ENCODE data around the gene FGD6. TPM values are rescaled to one million over a fixed set of nuclear protein-coding genes. Genes with fewer than 3 reads are reported as not detected.

Gene FGD6
- total RNA-seq, 1 experiment from 2014 or later: 18.2 TPM

DNA sequence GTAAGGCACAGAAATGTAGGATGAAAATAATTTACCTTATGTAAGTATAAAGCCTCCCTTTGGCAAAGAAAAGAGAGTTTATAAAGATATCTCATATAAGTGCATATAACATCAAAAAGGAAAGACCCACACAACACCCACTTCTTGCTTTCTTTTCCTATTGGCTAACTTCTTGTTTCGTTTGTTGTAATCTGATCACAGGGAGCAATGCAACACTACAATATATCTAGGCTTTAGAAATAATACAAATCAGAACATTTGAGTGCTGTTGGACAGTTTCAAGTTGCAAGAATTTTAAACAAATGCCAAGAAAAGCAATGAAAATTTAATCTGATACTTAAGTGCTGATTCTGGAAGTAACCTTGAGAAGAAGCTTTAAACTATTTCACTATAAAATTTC is 1.3 kb downstream of the FGD6 start:
- no TSS peak for BruUV-seq (replicated peaks)
- ChIA-PET CTCF (interaction anchor here (1.0 kb wide), 1 partner anchor 319 kb away, joined by 3 read pairs; no protein-coding TSS in a partner anchor), RAD21 (ENCODE audit: low non-redundant PET in 1 of 2, low total read pairs in 2 of 2, uncharacterized antibody in 2 of 2, unreplicated experiment in 2 of 2) (no interaction called here), POLR2A (interaction anchor here (1.6 kb wide), 1 partner anchor 12 kb away, joined by 11 read pairs; no protein-coding TSS in a partner anchor)
- DNase-seq (ENCODE audit: low read depth, low spot score) (no peak), ATAC-seq (no peak)
- TF ChIP-seq, protein P1, sequence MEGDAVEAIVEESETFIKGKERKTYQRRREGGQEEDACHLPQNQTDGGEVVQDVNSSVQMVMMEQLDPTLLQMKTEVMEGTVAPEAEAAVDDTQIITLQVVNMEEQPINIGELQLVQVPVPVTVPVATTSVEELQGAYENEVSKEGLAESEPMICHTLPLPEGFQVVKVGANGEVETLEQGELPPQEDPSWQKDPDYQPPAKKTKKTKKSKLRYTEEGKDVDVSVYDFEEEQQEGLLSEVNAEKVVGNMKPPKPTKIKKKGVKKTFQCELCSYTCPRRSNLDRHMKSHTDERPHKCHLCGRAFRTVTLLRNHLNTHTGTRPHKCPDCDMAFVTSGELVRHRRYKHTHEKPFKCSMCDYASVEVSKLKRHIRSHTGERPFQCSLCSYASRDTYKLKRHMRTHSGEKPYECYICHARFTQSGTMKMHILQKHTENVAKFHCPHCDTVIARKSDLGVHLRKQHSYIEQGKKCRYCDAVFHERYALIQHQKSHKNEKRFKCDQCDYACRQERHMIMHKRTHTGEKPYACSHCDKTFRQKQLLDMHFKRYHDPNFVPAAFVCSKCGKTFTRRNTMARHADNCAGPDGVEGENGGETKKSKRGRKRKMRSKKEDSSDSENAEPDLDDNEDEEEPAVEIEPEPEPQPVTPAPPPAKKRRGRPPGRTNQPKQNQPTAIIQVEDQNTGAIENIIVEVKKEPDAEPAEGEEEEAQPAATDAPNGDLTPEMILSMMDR (IDR thresholded peaks at IDR 0.05 in 2 of 3, conservative IDR thresholded peaks at IDR 0.05 in 1 of 3; ENCODE audit: borderline replicate concordance in 1 of 3, insufficient read depth in 1 of 3, low read depth in 2 of 3, low read length in 2 of 3): no peak
- 0 out of 2 replicates have a peak, but pooled peaks have one; percentile 2 for TF ChIP-seq CEBPB (IDR thresholded peaks at IDR 0.05; ENCODE audit: low read depth)
- no peak for TF ChIP-seq SIN3A (IDR thresholded peaks at IDR 0.05; ENCODE audit: low read depth)
- TF ChIP-seq TCF7L2 (IDR thresholded peaks at IDR 0.05; ENCODE audit: borderline replicate concordance, extremely low read depth, insufficient read depth, insufficient read length): peak; percentile 13
- H3K9me2 ChIP-seq (ENCODE audit: insufficient read depth): no peaks in the 10 kb centered on the region
- H3K4me2 ChIP-seq (ENCODE audit: low read length): peak overlapping the region; percentile 83
- no peaks in the 10 kb centered on the region; a peak in 1 of 4 replicates for H3K36me3 ChIP-seq (ENCODE audit: control insufficient read depth in 1 of 2, insufficient read depth in 2 of 2, low read length in 2 of 2)
- no peaks in the 10 kb centered on the region for H3K9me3 ChIP-seq (ENCODE audit: control insufficient read depth in 1 of 2, insufficient read depth in 1 of 2, low read depth in 1 of 2, low read length in 2 of 2)
- H3K9ac ChIP-seq (ENCODE audit: low read length): peak overlapping the region; percentile 72
- peaks cover 87% of the 10 kb centered on the region for H3K79me2 ChIP-seq (ENCODE audit: insufficient read depth, low read length)
- intact Hi-C loops (cut with micrococcal nuclease): loop anchor here (2.0 kb wide), 1 partner anchor 33 kb away; no protein-coding TSS in a partner anchor
- H3K4me1 ChIP-seq (ENCODE audit: control insufficient read depth in 1 of 2, insufficient read depth in 2 of 2, low read length in 2 of 2): peaks cover 3 to 27% of the 10 kb centered on the region in 2 experiments; a peak in 2 of 4 replicates
- H3K27ac ChIP-seq (ENCODE audit: low read depth, low read length): no peak overlapping the region
- peak overlapping the region; percentile 73 to 83 for H3K4me3 ChIP-seq (replicated peaks in 1 of 2; ENCODE audit: low read depth in 1 of 2, low read length in 2 of 2)
- H3K27me3 ChIP-seq (ENCODE audit: insufficient read depth, low read length): no peaks in the 10 kb centered on the region
- H2AFZ ChIP-seq (ENCODE audit: low read depth, low read length, poor library complexity, severe bottlenecking): no peak overlapping the region
- H4K20me1 ChIP-seq (ENCODE audit: insufficient read depth): no peaks in the 10 kb centered on the region

DNA sequence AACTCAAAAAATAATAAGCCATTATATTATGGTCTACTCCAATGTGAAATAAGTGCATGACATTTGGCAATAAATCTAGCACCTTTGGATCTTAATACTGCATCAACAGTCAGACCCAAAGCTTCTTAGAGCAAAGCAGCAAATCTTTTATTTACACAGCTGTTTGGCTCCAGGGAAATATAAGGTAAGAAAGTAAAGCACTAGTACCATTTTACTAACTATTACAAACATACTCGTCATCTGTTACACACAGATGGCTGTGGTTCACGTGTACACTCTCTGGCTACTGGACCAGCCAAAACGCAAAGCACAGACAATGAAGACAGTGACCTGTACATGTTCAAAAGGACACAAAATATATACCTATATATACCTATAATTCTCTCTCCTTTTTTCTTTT is 2.8 kb downstream of the FGD6 start:
- Histone ChIP-seq H4K20me1 (ENCODE audit: insufficient read depth) (no peaks in the 10 kb centered on the region), H3K9me2 (ENCODE audit: insufficient read depth) (no peaks in the 10 kb centered on the region), H3K4me1 (ENCODE audit: control insufficient read depth in 1 of 2, insufficient read depth in 2 of 2, low read length in 2 of 2) (peaks cover 3 to 21% of the 10 kb centered on the region in 2 experiments; a peak in 2 of 4 replicates), H3K36me3 (ENCODE audit: control insufficient read depth in 1 of 2, insufficient read depth in 2 of 2, low read length in 2 of 2) (no peaks in the 10 kb centered on the region), H3K79me2 (ENCODE audit: insufficient read depth, low read length) (peaks cover 76% of the 10 kb centered on the region), H3K27me3 (ENCODE audit: insufficient read depth, low read length) (no peaks in the 10 kb centered on the region), H3K4me3 (replicated peaks in 1 of 2; ENCODE audit: low read depth in 1 of 2, low read length in 2 of 2) (no peak overlapping the region), H2AFZ (ENCODE audit: low read depth, low read length, poor library complexity, severe bottlenecking) (no peak overlapping the region), H3K27ac (ENCODE audit: low read depth, low read length) (no peak overlapping the region), H3K9me3 (ENCODE audit: control insufficient read depth in 1 of 2, insufficient read depth in 1 of 2, low read depth in 1 of 2, low read length in 2 of 2) (no peaks in the 10 kb centered on the region), H3K4me2 (ENCODE audit: low read length) (no peak overlapping the region), H3K9ac (ENCODE audit: low read length) (no peak overlapping the region)
- ChIA-PET RAD21 (ENCODE audit: low non-redundant PET in 1 of 2, low total read pairs in 2 of 2, uncharacterized antibody in 2 of 2, unreplicated experiment in 2 of 2) (no interaction called here), CTCF (no interaction called here), POLR2A (interaction anchor here (1.6 kb wide), 1 partner anchor 10 kb away, joined by 11 read pairs; no protein-coding TSS in a partner anchor)
- ATAC-seq (no peak), DNase-seq (ENCODE audit: low read depth, low spot score) (no peak)
- intact Hi-C loops (cut with micrococcal nuclease): no loop called here
- BruUV-seq (replicated peaks): no TSS peak
- TF ChIP-seq EZH2 (IDR thresholded peaks at IDR 0.05) (no peak), POLR2A (IDR thresholded peaks at IDR 0.05; ENCODE audit: borderline replicate concordance, extremely low read depth, insufficient read depth, insufficient read length) (no peak), SP1 (IDR thresholded peaks at IDR 0.05; ENCODE audit: low read depth) (no peak), JUND (IDR thresholded peaks at IDR 0.05) (no peak), ZNF274 (IDR thresholded peaks at IDR 0.05; ENCODE audit: low read depth, low read length) (no peak), TCF7L2 (IDR thresholded peaks at IDR 0.05; ENCODE audit: borderline replicate concordance, extremely low read depth, insufficient read depth, insufficient read length) (no peak), EGR1 (IDR thresholded peaks at IDR 0.05; ENCODE audit: low read depth) (no peak), SRF (IDR thresholded peaks at IDR 0.05; ENCODE audit: low read depth) (no peak)
- TF ChIP-seq, protein P1 (IDR thresholded peaks at IDR 0.05 in 2 of 3, conservative IDR thresholded peaks at IDR 0.05 in 1 of 3; ENCODE audit: borderline replicate concordance in 1 of 3, insufficient read depth in 1 of 3, low read depth in 2 of 3, low read length in 2 of 3): no peak
- TF ChIP-seq, protein P2, sequence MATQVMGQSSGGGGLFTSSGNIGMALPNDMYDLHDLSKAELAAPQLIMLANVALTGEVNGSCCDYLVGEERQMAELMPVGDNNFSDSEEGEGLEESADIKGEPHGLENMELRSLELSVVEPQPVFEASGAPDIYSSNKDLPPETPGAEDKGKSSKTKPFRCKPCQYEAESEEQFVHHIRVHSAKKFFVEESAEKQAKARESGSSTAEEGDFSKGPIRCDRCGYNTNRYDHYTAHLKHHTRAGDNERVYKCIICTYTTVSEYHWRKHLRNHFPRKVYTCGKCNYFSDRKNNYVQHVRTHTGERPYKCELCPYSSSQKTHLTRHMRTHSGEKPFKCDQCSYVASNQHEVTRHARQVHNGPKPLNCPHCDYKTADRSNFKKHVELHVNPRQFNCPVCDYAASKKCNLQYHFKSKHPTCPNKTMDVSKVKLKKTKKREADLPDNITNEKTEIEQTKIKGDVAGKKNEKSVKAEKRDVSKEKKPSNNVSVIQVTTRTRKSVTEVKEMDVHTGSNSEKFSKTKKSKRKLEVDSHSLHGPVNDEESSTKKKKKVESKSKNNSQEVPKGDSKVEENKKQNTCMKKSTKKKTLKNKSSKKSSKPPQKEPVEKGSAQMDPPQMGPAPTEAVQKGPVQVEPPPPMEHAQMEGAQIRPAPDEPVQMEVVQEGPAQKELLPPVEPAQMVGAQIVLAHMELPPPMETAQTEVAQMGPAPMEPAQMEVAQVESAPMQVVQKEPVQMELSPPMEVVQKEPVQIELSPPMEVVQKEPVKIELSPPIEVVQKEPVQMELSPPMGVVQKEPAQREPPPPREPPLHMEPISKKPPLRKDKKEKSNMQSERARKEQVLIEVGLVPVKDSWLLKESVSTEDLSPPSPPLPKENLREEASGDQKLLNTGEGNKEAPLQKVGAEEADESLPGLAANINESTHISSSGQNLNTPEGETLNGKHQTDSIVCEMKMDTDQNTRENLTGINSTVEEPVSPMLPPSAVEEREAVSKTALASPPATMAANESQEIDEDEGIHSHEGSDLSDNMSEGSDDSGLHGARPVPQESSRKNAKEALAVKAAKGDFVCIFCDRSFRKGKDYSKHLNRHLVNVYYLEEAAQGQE (IDR thresholded peaks at IDR 0.05; ENCODE audit: low read depth): no peak
